HG03175 (cell line): ENCODE data around the gene OLFML2A.
"Not testable (repeated sequence)": the region's sequence is repeated elsewhere in the genome, so short reads cannot be mapped to it uniquely, and the experiment has no call there.

Experiments used
- ATAC-seq: cut with Tn5 transposase; IDR thresholded peaks from one replicate; pipeline ENCODE4 v1.9.1; 2021; ENCODE audit warnings: mild to moderate bottlenecking, moderate library complexity; ENCODE audit not compliant: unreplicated experiment

The OLFML2A gene

DNA sequence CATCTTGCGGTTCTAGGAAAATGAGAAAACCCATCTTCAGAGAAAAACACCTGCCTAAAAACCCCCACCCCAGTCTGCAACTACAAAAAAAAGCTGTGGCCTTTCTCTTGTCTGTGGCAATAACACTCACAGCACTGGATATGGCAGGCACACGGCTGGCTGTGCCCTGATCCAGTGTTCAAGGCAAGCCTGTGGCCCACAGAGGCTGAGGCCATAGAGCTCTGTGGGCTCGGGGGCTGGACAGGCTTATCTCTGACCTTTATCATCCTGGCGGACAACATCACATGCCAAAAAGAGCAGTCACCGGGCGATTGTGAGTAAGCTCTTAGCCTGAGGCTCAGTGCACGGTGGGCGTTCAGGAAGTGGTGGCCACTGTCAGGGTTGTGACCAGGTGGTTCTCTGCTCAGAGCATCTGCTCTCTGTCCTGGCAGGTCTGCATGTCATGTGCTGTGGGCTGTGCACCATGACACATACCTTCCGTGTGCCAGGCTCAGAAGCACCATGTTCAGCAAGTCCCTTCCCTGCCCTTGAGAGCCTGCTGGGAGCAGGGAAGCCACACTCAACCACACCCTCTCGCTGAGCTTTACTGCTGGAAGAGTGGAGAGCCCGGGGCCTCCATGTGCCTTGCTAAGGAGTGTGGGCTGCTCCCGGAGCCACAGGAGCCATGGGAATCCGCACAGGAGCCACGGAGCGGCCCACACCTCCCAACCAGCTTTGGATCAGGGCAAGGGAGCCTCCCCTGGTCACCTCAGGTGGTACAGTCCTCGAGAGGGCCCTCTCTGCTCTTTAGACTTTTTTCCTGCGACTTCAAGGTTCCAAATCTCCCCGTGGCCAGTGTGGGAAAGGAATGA, 41.7 kb downstream of the OLFML2A start:
- ATAC-seq, result no peak

DNA sequence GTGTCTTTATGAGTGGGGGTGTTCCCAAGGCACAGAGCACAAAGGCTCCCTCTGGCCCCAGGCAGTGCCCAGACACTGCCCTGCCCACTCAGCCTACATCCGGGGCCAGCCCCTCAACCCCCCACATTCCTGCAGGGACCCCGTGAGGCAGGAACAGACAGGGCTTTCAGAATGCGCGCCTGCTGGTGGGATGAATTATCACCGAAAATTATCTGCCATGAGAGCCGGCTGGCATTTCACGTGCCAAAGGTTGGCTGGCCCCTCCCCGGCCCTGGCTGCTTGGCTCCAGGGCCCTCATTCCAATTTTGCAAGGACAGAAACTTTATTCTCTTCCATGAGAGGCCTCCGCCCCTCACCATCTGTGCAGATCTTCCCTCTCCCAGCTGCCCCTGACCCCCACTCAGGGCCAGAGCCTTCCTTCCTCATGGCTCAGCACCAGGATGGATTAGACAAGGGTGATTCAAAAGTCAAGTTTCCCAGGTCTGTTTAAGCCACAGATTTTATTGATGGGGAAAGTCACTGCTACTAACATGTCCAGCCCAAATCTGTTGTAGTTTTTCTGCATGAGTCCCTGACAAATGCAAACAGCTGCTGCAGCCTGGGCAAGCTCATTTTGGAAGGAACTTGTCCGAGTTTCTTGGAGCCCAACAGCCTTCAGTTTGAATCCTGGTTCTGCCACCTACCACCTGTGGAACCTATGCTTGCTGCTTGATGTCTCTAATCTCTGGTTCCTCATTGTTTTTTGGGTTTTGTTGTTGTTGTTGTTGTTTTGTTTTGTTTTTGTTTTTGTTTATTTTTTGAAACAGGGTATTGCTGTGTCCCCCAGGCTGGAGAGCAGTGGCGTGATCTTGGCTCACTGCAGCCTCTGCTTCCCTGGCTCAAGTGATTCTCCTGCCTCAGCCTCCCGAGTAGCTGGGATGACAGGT, 44.0 kb downstream of the OLFML2A start:
- ATAC-seq, result no peak

DNA sequence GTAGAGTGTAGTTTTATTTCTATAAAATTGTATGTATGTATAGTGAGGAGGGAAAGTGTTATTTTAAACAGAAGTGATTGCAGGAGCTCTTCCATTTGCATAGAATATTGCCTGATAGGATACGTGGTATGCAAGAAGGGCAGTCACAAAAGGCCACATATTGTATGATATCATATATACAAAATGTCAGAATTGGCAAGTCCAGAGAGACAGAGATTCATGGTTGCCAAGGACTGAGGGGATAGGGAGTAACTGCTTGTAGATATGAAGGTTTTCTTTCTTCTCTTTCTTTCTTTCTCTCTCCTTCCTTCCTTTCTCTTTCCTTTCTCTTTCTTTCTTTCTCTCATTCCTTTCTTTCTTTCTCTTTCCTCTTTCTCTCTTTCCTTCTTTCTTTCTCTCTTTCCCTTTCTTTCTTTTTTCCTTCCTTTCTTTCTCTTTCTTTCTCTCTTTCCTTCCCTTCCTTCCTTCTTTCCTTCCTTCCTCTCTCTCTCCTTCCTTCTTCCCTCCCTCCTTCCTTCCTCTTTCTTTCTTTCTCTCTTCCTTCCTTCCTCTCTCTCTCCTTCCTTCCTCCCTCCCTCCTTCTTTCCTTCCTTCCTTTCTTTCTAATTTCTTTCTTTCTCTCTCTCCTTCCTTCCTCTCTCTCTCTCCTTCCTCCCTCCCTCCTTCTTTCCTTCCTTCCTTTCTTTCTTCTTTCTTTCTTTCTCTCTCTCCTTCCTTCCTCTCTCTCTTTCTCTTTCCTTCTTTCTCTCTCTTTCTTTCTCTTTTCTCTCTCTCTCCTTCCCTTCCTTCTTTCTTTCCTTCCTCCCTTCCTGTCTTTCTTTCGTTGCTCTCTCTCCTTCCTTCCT, 51.8 kb downstream of the OLFML2A start:
- no peak for ATAC-seq

DNA sequence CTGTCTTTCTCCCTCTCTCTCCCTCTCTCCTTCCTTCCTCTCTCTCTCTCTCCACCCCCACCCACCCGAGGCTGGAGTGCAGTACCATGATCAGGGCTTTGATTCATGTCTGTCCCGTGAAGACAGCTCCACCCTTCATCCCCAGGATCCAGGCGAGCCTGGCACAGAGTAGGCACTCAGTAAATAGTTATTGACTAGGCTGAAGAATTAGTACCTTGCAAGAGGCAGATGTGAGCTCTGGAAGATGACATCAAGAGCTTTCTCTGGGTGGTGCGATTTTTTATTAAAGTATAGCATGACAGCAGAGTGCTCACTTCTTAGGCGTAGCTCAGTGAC, 52.4 kb downstream of the OLFML2A start:
- ATAC-seq, result no peak

- no peak for ATAC-seq
These were observed 53.7 kb downstream of the OLFML2A start for GRCh38 chr9:124830593-124830992.

GRCh38 chr9:124831642-124832364, 54.9 kb downstream of the OLFML2A start:
- no peak for ATAC-seq

GRCh38 chr9:124834591-124834990, 57.7 kb downstream of the OLFML2A start:
- no peak for ATAC-seq

DNA sequence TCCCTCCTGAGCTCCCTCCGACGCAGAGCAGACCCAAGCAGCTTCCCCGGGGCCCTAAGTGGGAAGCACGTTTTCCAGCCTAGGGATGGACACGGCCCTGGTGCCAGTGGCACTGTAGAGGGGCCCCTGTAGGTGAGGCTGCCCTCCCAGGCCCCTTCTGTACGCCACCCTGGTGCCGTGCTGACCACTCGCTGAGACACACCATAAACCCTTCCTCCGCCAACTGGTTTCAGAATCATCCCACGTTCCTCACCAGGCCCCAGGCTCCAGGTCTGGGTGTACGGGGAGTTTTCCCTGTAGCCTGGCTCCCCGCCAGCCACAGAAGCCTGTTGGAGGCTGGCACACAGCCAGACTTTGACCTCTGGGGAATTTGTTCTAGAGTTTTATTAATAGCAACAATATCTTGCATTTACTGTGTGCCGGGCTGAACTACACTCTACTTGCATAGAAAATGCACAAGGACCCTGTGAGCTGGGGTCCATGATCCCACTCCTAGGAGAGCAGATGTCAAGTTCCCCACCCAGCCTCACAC, 58.2 kb downstream of the OLFML2A start:
- ATAC-seq, result no peak

GRCh38 chr9:124838132-124838531, 61.2 kb downstream of the OLFML2A start:
- not testable (repeated sequence) for ATAC-seq

DNA sequence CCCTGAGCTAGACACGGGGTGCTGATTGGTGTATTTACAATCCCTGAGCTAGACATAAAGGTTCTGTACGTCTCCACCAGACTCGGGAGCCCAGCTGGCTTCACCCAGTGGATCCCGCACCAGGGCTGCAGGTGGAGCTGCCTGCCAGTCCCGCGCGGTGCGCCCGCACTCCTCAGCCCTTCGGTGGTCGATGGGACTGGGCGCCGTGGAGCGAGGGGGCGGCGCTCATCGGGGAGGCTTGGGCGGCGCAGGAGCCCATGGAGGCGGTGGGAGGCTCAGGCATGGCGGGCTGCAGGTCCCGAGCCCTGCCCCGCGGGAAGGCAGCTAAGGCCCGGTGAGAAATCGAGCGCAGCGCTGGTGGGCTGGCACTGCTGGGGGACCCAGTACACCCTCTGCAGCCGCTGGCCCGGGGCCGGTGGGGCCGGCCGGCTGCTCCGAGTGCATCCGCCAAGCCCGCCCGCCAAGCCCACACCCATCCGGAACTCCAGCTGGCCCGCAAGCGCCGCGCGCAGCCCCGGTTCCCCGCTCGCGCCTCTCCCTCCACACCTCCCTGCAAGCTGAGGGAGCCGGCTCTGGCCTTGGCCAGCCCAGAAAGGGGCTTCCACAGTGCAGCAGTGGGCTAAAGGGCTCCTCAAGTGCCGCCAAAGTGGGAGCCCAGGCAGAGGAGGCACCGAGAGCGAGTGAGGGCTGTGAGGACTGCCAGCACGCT, 61.8 kb downstream of the OLFML2A start:
- not testable (repeated sequence) for ATAC-seq

DNA sequence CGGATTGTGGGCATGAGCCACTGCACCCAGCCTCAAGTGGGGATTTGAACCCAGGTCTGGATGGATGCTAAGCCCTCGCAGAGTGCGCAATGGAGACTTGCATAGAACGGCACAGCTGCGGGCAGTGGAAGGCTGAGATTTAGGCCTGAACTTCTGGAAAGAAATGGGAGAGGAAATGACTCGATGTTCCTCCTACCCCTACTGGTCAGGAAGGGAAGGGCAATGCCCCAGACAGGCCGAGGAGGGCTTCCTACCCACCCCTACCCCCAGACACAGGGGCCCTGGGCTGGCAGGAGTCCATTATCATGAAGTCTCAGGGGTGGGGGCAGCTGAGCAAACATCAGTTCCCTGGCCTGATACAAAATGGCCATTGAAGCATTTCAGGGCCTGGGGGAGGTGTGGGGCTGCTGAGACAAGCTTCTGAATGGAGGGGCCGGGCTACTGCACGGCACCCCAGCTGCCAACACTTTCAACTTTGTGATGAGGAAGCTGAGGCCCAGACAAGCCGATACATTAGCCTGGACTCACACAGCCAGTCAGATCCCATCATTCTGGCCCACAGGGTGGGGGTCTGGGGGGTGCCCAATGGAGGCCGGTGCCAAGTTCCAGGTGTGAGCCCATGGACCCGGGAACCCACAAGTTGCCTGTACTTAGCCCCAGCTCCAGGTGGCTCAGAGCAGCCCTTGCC, 62.8 kb downstream of the OLFML2A start:
- no peak for ATAC-seq

GRCh38 chr9:124840300-124840833, 63.4 kb downstream of the OLFML2A start:
- no peak for ATAC-seq

DNA sequence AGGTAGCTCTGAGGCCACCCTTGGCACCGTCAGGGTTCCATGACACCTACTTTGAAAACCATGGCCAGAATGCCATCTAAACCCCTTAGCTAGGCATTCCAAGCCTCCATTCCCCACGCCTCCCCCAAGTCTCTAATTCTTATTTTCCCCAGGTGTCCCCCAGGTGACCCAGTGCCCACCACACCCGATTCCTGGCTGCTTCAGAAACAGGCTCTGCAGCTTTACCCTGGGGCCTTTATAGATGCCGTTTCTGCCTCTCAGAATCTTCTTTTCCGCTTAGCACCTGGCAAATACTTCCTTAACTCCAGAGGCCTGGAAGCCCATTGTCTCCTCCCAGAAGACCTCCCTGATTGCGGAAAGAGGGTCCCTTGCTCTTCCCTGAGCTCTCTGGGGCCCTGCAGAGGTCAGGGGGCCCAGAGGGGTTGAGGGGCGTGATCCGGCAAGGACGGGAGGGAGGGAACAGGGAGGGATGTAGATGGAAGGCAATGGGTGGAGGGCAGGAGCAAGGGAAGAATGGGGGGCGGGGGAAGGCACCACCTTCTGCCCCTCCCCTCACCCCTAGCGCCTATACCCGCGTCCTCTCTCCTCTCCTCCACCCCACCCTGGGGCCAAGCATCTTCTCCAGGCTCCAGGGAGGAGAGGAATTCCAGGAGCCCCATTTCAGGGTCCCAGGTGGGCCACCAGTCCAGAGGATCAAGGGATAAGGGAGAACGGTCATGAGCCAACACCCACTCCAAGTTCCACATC, 64.3 kb downstream of the OLFML2A start:
- no peak for ATAC-seq

DNA sequence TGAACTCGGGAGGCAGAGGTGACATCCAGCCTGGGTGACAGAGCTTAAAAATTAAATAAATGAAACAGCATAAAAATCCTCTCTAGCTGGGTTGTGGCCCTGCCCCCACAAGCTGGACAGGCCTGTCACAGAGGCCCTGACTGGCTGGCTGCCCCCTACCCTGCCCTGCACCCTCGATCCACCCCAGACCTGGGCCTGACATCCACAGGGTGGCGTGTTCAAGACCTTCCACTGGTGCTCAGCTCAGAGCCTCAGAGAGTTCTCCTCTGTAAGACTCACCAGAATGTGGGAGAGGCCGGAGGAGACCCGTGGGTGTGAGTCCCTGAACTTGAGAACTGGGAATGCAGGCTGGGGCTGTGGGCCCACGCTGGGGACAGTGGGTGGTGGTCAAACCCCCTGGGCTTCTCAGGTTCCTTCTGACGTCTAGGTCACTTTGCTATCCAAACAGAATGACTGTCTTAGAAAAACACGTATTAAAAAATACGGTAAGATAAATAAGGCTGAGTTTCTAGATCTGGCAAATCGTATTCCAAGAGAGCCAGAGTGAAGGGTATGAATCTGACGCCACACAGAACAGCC, 66.6 kb downstream of the OLFML2A start:
- no peak for ATAC-seq

DNA sequence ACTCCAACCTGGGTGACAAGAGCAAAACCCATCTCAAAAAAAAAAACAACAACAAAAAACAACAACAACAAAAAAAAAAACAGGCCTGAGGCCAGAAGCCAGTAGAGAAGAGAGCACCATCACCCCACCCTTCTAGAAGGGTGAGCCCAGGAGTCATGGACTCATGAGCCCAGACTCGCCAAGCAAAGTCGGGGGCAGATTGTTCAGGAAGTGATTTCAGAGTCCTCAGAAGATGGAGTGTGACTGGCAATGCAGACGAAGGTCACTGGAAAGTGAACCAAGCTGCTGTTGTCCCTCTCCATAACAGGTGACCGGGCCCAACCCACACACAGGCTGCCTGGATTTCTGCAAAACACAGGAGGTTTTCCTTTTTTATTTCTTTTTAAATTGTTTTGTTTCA, 67.4 kb downstream of the OLFML2A start:
- ATAC-seq, result no peak

DNA sequence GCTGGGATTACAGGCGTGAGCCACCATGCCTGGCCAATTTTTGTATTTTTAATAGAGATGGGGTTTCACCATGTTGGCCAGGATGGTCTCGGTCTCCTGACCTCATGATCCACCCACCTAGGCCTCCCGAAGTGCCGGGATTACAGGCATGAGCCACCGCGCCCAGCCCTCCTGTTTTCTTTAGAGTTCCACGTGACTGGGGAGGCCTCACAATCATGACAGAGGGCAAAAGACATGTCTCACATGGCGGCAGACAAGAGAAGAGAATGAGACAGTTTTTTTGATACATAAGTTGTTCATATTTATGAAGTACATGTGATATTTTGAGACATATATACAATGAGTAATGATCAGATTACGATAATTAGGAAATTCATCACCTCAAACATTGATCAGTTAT, 69.5 kb downstream of the OLFML2A start:
- not testable (repeated sequence) for ATAC-seq

- ATAC-seq, result no peak
These were observed 70.0 kb downstream of the OLFML2A start for GRCh38 chr9:124846969-124847368.

DNA sequence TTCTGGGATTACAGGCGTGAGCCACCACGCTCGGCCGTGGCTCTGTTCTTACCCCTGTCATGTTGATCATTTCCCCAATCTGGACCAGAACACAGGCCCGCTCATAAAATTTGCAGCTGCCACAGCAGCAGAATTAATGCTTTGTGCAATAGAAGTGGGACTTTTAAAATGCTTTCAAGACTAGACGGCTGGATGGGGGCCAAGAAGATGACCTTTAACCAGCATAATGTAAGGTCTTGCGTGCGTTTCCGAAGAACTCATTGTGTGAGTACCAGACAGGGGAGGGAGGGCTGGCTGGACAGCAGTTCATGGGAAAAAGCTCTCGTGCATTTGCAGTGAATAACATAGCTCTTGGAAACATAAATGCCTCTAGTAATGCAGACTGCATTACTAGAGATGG, 72.9 kb downstream of the OLFML2A start:
- ATAC-seq, result no peak
